AG04449 (cell line): ENCODE data around the gene PMIS2.

ENCODE experiments used
- CTCF ChIA-PET: fragments of 350-600 bp; formaldehyde crosslinking; extraction: SDS; loops from one replicate; lab custom pipeline; 2021; ENCODE audit warnings: antibody characterized with exemption; lab: Yijun Ruan, JAX
- POLR2A ChIA-PET: fragments of 400-600, 350-600 bp; formaldehyde crosslinking; extraction: SDS; loops from one replicate; lab custom pipeline; 2020; ENCODE audit warnings: antibody characterized with exemption, inconsistent platforms; lab: Yijun Ruan, JAX
- DNase-seq: peaks from one replicate; pipeline ENCODE4 v3.0.0-alpha.2; 2010; ENCODE audit warnings: low read depth, low spot score
- H3K4me3 ChIP-seq: 2 replicates; pipeline ENCODE4 v1.5.1; 2011; ENCODE audit warnings: low read depth, mild to moderate bottlenecking, control low read depth, low read length
- CTCF ChIP-seq: IDR thresholded peaks from one replicate; pipeline ENCODE4 v1.5.1; 2011; ENCODE audit warnings: mild to moderate bottlenecking, moderate library complexity, low read length, control low read depth, inconsistent platforms; ENCODE audit not compliant: insufficient read depth; ENCODE audit errors: missing control alignments

PMIS2 gene

GRCh38 chr19:35571406-35571965 lies 14.5 kb upstream of the PMIS2 start:
- no peak for TF ChIP-seq CTCF
- POLR2A ChIA-PET = no interaction called here

GRCh38 chr19:35577918-35578317 lies 8.1 kb upstream of the PMIS2 start:
- CTCF ChIA-PET = no interaction called here
- no peak overlapping the region for H3K4me3 ChIP-seq
- POLR2A ChIA-PET = no interaction called here
- TF ChIP-seq CTCF = no peak
- no peak for DNase-seq

More at GRCh38 chr19:35571406-35571965, 14.5 kb upstream of the PMIS2 start:
- H3K4me3 ChIP-seq = no peak overlapping the region
- no peak for DNase-seq
- CTCF ChIA-PET = no interaction called here

- ChIA-PET CTCF (interaction anchor here (2.1 kb wide), 1 partner anchor 13 kb away, joined by 7 read pairs; no protein-coding TSS in a partner anchor), POLR2A (no interaction called here)
- TF ChIP-seq CTCF = no peak
- no peak for DNase-seq
- no peak overlapping the region for H3K4me3 ChIP-seq
Observed at GRCh38 chr19:35578707-35579106, 7.3 kb upstream of the PMIS2 start.

GRCh38 chr19:35582760-35583159 lies 3.2 kb upstream of the PMIS2 start:
- CTCF ChIA-PET = interaction anchor here (2.2 kb wide), 1 partner anchor 72 kb away, joined by 6 read pairs; no protein-coding TSS in a partner anchor
- TF ChIP-seq CTCF = no peak
- POLR2A ChIA-PET = no interaction called here
- DNase-seq = no peak
- no peak overlapping the region for H3K4me3 ChIP-seq

GRCh38 chr19:35587321-35587720 lies 1.3 kb downstream of the PMIS2 start:
- ChIA-PET POLR2A (no interaction called here), CTCF (interaction anchor here (0.8 to 1.5 kb wide), 2 partner anchors 31 to 77 kb away, joined by 3 to 4 read pairs; no protein-coding TSS in a partner anchor)
- H3K4me3 ChIP-seq = no peak overlapping the region
- TF ChIP-seq CTCF = no peak
- DNase-seq = no peak

- CTCF ChIA-PET = interaction anchor here (1.3 kb wide), 1 partner anchor 237 kb away, joined by 3 read pairs; no protein-coding TSS in a partner anchor
- no peak for DNase-seq
- POLR2A ChIA-PET = no interaction called here
- no peak for TF ChIP-seq CTCF
- H3K4me3 ChIP-seq = no peak overlapping the region
Observed at GRCh38 chr19:35590875-35591274, 4.9 kb downstream of the PMIS2 start.
